Measurements from ENCODE around the gene CASP2. TPM values are rescaled to one million over a fixed set of nuclear protein-coding genes. Genes with fewer than 3 reads are reported as not detected.
A peak's percentile ranks its signal among the peaks of the same experiment; 100 is the strongest.

Gene CASP2
- polyA plus RNA-seq, 2 of the 4 experiments (the other 2 are of a cell fraction) = 17.7 to 26.0 TPM

GRCh38 chr7:143283381-143283780 lies 4.8 kb upstream of the CASP2 start:
- DNase-seq (ENCODE audit: low read depth in 1 of 2, low spot score in 1 of 2) (no peak), FAIRE-seq (no peak), ATAC-seq (no peak)
- WGBS (ENCODE audit: missing lambda C conversion rate) = 80% methylated on average over 4 of the region's 4 CpGs
- Histone ChIP-seq H3K4me3 (no peak overlapping the region), H3K4me2 (no peak overlapping the region), H3K4me1 (peaks cover 28% of the 10 kb centered on the region), H3K9me3 (no peaks in the 10 kb centered on the region), H3K27ac (no peak overlapping the region)
- no peak for TF ChIP-seq HEYL (CRISPR knock-in tag; IDR thresholded peaks at IDR 0.05)
- TF ChIP-seq CHD2 (IDR thresholded peaks at IDR 0.05; ENCODE audit: low read length, partially characterized antibody) = no peak
- no peak for TF ChIP-seq MAZ (IDR thresholded peaks at IDR 0.05; ENCODE audit: borderline replicate concordance, low read depth, low read length)
- TF ChIP-seq PBX3 (IDR thresholded peaks at IDR 0.05) = no peak
- no peak for TF ChIP-seq KDM1A (IDR thresholded peaks at IDR 0.05; ENCODE audit: low read depth)
- no peak for TF ChIP-seq ZC3H11A (IDR thresholded peaks at IDR 0.05)
- no peak for TF ChIP-seq PHF8 (IDR thresholded peaks at IDR 0.05; ENCODE audit: borderline replicate concordance, low read depth)
- no peak for TF ChIP-seq POLR2AphosphoS2 (conservative IDR thresholded peaks at IDR 0.05; ENCODE audit: low read length)
- TF ChIP-seq FOXS1 (CRISPR knock-in tag; IDR thresholded peaks at IDR 0.05) = no peak
- TF ChIP-seq NPAS2 (CRISPR knock-in tag; IDR thresholded peaks at IDR 0.05; ENCODE audit: borderline replicate concordance) = no peak
- no peak for TF ChIP-seq JUNB (IDR thresholded peaks at IDR 0.05)
- TF ChIP-seq RCOR1 (IDR thresholded peaks at IDR 0.05; ENCODE audit: low read depth, low read length) = no peak
- TF ChIP-seq REST (IDR thresholded peaks at IDR 0.05) = no peak
- TF ChIP-seq CTCF (IDR thresholded peaks at IDR 0.05) = no peak
- TF ChIP-seq RNF2 (IDR thresholded peaks at IDR 0.05; ENCODE audit: borderline replicate concordance, low read depth) = no peak
- ChIA-PET CTCF (interaction anchor here (0.8 to 1.2 kb wide), 2 partner anchors 14 to 52 kb away, joined by 3 to 4 read pairs; no protein-coding TSS in a partner anchor), POLR2A (interaction anchor here (1.2 kb wide), 1 partner anchor 8 kb away, joined by 3 read pairs; no protein-coding TSS in a partner anchor)

- no peak for ATAC-seq
- TF ChIP-seq RARB (CRISPR knock-in tag; IDR thresholded peaks at IDR 0.05) = no peak
- no peak for TF ChIP-seq RCOR1 (IDR thresholded peaks at IDR 0.05; ENCODE audit: low read depth, low read length)
- no peak for TF ChIP-seq CEBPB (IDR thresholded peaks at IDR 0.05)
- no peak for TF ChIP-seq MAFK (IDR thresholded peaks at IDR 0.05; ENCODE audit: partially characterized antibody)
- TF ChIP-seq RNF2 (IDR thresholded peaks at IDR 0.05; ENCODE audit: borderline replicate concordance, low read depth) = no peak
Measured at GRCh38 chr7:143284591-143285469, 3.3 kb upstream of the CASP2 start, which contains the start of gene TMEM139. TSS of gene TMEM139 (plus strand) at chr7:143284958. CDS start at chr7:143285958, 1,000 bp downstream.

More at GRCh38 chr7:143284591-143285469, 3.3 kb upstream of the CASP2 start, which contains the start of gene TMEM139:
- Histone ChIP-seq H3K4me1 (peaks cover 26% of the 10 kb centered on the region), H3K4me2 (peak within 1 kb of the TSS; percentile 35), H3K9me3 (no peaks in the 10 kb centered on the region), H3K4me3 (no peak within 1 kb of the TSS), H3K27ac (peak within 1 kb of the TSS; percentile 45 to 73; a peak in 5 of 6 replicates)
- POLR2A ChIA-PET = no interaction called here
- FAIRE-seq = no peak
- no peak for DNase-seq (ENCODE audit: low read depth in 1 of 2, low spot score in 1 of 2)
- WGBS (ENCODE audit: missing lambda C conversion rate) = 89% methylated on average over 19 of the region's 19 CpGs
- CTCF ChIA-PET = interaction anchor here (1.5 kb wide), 2 partner anchors 44 to 94 kb away, joined by 5 to 8 read pairs; no protein-coding TSS in a partner anchor

All from A549 (cell line).